HG03521 (cell line): ENCODE results near the gene ALKBH4.
A peak's percentile ranks its signal among the peaks of the same experiment; 100 is the strongest.
"Not testable (repeated sequence)": the region's sequence is repeated elsewhere in the genome, so short reads cannot be mapped to it uniquely, and the experiment has no call there.

Experiments
- ATAC-seq: cut with Tn5 transposase; IDR thresholded peaks from one replicate; pipeline ENCODE4 v1.9.1; 2021; ENCODE audit warnings: mild to moderate bottlenecking, moderate library complexity; ENCODE audit not compliant: unreplicated experiment

ALKBH4 gene

DNA sequence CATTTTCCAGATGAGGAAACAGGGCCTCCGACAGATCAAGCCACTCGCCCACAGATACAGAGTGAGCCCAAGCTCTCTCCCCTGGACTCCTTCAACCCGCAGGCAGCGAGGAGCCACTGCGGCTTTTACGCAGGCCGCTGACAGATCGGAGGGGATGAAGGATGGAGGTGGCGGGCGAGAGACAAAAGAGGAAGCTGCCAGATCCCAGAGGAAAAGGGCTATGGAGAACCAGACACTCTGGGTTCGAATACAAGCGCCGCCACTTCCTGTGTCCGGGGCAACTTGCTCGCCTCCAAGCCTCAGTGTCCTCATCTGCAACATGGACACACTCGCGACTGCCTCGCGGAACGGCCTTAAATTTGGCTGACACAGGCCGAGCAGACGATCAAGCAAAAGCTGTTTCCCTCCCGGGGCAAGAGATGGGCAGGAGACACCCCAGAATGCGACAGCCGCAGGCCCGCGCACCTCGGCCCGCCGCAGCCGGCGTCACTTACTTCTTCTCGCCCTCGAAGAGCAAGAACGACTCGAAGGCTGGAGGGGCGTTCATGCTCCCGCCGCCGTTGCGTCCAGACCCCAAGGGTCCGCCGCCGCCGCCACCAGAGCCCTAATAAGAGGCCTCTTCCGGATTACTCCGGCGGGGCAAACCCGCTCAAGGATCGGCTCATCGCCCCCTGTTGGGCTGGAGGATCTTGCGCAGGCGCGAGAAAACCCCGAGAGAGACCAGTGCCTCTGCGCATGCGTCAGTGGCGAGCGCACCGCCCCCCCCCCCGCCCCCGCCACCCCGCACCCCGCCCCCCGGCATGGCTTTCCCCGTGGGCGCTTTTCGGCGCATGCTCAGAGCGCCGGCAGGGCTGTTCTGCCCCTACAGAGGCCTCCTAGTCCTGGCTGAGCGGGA lies 13.9 kb upstream of the ALKBH4 start, which contains the start of gene POLR2J:
POLR2J (minus strand) TSS at position 609 of the 895 bp plus-strand sequence; CDS start at position 547, 62 bp downstream.
- peak; percentile 90 for ATAC-seq

DNA sequence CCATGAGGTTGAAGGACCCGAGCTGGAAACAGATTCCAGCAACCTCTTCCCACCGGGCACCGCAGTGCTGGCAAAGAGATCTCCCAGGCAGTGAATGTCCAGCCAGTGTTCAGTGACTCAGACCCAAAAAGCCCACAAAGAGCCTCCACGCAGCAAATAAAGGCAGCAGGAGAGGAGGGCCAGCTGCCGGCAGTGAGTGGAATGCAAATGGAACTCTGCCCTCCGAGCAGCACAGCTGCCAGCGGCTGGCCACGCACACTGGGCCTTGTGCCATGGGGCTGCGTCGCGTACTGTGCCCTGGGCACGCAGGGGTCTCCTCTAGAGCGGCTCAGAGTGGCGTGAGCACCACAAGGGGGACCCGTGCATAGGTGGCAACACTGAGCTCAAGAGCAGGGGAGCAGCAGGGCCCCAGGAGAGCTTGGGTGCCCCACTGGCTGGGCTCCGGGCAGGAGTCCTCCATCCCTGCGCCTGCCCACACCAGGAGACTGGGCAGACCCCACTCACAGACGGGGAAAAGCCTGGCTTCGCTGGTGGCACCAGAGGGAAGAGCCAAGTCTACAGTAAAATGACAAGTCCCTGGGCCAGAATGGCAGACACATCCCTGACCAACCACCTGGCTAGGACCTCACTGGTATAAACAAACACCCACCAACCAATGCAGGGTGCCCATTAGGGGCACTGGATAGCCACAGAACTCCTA lies 10.2 kb upstream of the ALKBH4 start:
- not testable (repeated sequence) for ATAC-seq

DNA sequence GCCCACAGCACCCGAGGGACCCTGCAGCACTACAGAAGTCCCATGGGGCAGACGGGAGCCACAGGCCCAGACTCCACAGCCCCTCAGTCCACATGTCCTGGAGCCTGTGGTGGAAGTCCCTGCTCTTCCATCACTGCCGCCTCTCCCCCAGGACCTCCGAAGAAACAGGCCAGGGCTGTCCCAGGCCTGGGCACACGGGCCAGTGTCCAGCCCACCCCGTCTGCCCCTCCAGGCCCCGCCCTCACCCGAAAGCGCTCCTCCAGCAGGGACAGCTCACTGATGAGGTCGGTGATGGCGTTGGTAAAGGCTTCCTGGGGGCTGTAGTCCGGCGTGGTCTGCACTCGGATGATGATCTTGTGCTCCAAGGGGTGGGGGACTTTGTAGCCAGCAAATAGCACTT lies 9.5 kb upstream of the ALKBH4 start:
- ATAC-seq: not testable (repeated sequence)

DNA sequence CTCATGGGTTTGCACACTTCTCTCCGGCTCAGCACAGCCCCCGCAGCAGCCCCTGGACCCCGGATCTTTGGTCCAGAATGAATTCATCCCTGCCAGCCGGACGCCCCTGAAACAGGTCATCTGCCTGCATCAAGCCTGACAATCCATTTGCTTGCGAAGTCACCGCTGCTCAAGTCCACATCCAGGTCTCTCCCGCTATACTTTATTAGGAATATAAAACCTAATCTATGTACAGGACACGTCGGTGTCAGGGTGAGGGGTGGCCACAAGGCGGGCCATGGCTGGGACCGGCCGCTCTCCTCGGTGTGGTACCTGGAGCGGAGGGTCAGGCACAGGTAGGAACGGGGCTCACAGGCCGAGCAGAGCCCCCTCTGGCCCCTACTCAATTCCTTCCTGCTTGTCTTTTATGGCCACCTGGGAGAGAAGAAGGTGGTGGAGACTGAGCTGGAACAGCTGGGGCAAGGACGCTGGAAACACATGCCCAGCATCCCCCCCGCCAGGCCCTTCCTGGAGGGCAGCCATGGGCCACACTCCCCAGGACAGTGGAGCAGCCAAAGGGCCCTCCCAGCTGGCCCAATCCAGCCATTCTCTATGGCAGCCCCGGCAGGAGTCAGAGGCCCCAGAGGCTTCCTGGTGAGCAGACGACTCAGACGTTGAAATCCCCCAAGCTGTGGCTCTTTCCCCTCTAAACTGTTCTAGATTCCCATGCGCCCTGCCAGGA lies 8.8 kb upstream of the ALKBH4 start:
- no peak for ATAC-seq

DNA sequence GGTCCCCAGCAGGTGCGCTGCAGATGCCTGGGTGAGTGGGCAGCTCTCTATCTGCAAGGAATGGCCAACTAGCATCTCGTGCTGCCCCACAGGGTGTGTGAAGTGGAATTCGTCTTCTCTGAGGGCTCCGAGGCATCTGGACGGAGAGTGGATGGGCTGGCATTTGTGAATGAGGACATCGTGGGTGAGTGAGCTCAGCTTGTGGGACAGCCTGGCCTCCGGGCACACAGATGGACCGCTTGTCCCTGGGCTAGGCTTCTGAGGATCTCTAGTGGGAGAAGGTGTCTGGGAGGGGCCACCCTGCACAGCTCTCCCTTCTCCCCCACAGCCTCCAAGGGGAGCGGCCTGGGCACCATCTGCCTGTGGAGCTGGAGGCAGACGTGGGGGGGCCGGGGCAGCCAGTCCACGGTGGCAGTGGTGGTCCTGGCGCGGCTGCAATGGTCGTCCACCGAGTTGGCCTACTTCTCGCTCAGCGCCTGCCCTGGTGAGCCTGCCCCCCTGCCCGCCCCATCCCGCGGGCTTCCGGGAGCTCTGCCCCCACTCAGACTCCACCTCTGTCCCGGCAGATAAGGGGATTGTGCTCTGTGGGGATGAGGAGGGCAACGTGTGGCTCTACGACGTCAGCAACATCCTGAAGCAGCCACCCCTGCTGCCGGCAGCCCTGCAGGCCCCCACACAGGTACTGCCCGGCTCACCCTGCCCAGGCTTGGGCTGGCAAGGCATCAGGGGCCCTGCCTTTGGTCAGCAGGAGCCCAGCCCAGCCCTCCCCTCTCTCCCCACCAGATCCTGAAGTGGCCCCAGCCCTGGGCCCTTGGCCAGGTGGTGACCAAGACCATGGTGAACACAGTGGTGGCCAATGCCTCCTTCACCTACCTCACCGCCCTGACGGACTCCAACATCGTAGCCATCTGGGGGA lies 7.7 kb upstream of the ALKBH4 start:
- ATAC-seq: no peak

DNA sequence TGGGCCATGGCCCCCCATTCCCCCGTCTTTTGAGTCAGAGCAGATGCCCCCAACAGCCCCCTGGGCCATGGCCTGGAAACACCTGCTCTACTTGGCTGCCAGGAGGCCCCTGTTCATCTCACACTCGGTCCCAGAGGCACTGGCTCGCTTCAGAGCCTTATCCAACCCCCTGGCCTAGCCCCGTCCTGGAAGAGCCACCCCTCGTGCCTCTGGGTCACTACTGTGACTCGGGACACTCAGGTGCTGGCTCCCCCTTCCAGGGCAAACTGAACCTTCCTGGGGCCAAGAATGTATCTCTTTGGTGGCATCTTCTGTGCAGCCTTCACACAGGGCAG lies 7.1 kb upstream of the ALKBH4 start:
- ATAC-seq: no peak

DNA sequence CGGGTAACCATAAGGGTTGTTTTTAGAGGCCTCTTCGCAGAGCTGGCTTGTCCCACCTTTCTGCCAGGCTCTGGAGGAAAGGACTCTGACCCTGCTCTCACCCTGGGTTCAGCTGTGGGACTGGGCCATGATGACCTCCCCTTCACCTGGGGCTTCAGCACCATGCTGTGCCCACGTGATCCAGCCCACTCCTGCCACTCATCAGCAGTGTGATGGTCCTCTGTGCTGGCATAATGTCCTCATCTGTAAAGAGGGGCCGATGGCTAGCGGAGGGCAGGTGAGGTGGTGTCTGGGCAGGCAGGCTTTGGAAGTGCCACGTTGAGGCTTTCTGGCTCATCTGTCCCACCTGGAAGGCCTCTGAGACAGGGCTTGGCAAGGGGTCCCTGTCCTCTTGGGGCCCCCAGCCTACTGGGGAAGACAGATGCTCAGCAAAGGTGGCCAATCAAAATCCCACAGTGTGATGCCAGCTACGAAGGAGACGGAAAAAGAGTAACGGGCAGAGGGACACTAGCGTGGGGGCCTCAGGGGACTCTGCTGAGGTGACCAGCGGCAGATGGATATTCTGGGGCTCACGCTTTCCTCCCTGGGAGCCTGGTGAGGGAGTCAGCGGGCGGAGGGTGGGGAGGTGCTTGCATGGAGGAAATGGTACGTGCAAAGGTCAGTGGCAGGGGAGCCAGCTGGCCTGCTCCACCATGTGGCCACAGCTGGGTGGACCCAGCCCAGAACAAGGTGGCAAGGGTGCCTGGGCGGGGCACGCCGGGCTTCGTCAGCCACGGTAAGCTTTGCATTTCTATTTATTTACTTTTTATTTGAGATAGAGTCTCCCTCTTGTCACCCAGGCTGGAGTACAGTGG lies 5.5 kb upstream of the ALKBH4 start:
- no peak for ATAC-seq

DNA sequence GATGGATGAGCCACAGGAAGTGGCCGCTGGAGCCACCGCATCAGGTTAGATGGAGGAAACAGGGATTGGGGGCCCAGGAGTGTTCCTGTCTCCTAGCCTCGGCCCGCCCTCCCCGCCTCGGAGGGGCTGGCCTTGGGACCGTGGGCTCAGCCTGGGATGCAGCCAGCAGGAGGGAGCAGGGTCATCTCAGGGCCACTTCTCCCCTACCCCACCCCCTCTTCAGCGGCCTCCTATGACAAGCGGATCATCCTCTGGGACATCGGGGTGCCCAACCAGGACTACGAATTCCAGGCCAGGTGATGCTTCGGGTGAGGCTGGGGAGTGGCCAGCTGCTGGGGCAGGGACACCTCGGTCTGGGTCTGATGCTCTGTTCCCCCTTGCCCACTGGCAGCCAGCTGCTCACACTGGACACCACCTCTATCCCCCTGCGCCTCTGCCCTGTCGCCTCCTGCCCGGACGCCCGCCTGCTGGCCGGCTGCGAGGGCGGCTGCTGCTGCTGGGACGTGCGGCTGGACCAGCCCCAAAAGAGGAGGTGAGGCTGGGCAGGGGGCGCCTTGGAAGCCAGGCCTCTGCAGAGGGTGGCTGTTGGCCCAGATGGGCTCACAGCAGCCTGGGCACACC lies 4.8 kb upstream of the ALKBH4 start:
- ATAC-seq: no peak

DNA sequence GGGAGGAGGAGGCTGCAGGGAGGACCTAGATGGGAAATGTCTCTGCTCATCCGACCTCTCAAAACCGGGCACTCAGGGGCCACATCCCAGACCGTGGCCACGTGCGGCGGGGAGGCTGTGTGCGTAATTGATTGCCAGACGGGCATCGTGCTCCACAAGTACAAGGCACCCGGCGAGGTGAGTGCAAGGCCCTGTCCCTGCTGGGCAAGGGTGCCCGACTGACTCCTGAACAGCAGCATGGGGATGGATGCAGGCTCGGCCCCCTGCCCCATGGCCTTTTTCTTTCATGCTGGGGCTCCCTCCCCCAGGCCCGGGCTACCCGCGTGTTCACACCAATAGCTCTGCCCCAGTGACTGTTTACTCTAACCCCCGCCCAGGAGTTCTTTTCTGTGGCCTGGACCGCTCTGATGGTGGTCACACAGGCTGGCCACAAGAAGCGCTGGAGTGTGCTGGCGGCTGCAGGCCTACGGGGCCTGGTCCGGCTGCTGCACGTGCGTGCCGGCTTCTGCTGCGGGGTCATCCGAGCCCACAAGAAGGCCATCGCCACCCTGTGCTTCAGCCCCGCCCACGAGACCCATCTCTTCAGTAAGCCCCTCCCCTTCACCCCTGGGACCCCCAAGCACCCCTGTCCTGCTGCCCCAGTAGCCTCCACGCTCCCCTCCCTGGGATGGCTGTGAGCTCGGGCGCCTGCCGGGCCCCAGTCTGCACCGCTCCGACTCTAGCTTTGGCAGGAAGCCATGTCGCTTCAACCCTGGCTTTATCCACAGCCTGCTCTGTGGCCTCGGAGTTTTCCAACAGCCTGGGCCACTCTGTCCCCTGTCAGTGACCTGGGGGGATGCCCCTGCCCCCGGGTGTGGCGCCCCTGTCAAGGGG lies 4.1 kb upstream of the ALKBH4 start:
- ATAC-seq: no peak

DNA sequence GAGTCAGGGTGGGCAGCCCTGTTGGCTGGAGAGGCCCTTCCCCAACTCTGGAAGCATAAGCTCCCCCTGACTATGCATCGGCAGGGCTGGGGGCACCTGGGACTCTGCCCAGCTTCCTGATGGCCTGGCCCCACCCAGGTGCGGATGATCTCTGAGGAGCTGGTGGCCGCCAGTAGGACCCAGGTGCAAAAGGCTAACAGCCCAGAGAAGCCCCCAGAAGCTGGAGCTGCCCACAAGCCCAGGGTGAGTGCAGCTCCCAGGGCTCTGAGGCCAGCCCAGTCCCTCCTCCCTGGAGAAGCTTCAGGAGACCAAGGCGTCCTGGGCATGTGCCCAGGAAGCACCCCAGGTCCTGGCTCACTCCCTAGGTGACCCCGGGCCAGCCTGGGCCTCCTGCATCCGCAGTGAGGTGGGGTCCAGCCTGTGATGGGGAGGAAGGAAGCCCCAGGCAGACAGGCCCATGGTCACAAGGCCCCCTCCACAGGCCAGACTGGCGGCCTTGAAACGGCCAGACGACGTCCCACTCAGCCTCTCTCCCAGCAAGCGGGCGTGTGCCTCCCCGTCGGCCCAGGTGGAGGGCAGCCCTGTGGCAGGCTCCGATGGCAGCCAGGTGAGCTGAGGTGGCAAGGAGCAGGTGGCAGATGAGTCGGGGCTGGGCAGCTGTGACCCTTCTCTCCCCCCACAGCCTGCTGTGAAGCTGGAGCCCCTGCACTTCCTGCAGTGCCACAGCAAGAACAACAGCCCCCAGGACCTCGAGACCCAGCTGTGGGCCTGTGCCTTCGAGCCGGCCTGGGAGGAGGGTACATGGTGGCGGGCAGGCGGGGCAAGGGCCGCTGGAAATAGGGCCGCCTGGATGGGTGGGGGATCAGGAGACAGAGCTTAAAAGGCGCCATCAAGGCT lies 3.2 kb upstream of the ALKBH4 start:
- no peak for ATAC-seq

DNA sequence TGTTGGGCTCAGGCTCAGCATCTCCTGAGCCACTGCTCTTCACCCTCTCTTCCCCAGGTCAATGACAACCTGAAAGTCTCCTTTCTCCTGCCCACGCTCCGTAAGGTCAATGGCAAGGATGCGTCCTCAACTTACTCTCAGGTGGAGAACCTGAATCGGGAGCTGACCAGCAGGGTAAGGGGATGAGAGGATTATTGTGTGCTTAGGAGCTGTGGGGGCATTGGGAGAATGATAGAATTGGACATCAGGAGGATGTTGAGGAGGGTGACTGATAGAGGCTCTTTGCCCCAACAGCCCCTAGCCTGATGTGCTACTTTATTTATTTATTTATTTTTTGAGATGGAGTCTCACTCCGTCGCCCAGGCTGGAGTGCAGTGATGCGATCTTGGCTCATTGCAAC lies 1.4 kb upstream of the ALKBH4 start:
- no peak for ATAC-seq

DNA sequence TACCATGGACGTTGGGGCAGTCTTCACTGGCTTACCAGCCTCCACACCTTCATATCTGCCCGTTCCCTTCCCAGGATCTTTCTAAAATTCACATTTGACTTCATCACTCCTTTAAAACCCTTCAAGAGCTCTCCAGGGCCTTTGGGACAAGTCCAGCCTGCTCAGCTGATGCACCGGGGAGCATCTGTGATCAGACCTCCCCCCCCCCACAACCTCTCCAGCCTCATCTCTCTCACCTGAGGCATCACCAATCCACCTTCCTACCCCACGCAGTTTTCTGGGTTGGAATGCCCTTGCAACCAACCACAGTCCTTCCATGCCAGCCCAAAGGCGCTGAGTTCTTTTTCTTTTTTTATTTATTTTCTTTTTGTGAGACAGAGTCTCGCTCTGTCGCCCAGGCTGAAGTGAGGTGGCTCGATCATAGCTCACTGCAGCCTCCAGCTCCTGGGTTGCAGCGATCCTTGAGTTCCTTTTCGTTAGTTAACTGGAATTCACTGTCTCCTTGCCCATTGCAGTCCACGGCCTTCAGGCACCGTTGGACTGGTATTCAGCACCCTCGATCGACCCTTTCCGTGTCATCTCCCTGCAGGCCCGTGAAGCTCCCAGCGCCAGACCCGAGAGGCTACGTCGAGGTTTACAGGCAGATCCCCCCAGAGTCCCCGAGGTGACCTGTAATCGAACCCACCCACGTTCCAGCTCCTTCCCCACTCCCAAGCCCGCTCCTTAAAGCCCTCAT lies 654 bp downstream of the ALKBH4 start:
- no peak for ATAC-seq

DNA sequence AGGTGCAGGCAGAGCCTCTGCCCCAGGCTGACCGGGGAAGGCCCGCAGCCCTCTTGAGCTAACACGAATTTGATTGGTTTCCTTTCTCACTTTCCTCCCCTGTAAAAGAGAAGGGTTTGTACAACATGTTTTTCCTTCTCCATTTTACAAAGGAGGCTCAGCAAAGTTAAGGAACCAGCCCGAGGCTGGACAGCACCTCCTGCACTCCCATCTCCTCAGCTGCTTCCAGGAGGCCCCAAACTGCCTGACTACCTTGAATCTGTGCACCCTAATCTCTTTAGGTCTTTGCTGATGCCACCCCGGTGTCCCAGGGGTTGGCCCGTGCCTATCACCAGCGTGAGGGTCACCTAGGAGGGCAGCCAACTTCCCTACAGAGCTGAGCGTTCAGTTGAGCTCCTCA lies 4.2 kb downstream of the ALKBH4 start:
- ATAC-seq: no peak

DNA sequence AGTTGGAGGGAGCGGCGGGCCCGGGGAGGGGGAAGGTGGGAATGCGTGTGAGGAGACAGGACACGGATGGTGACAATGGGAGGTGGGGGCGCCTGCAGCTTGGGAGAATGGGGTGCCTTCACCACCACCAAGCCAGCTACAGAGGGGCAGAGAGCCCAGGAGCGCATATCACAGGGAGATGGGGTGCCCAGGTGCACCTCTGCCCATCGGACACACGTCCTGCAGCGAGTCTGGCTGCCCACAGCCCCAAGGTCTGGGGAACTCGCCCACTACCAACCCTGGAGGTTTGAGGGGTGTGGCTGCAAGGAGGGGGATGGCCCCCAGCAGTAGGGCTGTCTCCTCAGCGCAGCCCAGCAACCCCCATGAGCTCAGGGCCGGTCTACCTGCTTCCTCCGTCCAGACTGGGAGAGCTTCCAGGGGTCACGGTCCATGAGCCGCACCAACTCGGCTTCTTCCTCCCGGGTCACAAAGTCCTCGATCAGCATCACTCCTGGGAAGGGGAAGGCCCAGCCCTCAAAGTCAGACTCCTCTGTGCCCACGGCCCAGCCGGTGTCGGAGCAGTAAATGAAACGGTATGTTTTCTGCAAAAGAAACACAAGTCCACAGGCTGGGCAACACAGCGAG lies 5.3 kb downstream of the ALKBH4 start:
- ATAC-seq: no peak

DNA sequence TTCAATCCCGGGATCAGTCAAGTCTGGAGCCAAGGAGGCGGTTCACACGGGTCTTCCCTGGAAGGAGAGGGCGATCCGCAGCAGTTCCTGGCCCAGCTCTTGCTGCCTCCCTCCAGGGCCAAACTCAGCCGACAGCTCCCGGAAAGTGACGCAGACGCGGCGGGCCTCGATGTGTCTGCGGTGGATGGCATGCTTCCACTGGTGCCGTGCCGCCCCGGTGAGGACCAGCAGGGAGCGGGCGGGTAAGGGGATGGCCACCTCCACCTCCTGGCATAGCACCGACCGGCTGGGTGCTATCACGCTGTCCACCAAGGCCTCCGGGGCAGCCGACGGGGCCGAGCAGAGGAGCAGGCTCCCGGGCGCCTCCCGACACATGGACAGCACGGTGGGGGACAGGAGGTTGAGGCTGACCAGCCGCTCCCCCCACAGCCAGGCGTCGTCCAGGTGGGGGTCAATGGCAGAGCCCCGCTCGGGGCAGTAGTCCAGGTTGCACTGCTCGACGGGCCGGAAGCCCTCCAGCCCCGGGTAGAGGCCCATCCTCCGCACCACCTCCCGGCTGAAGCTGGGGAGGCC lies 7.2 kb downstream of the ALKBH4 start:
- no peak for ATAC-seq

DNA sequence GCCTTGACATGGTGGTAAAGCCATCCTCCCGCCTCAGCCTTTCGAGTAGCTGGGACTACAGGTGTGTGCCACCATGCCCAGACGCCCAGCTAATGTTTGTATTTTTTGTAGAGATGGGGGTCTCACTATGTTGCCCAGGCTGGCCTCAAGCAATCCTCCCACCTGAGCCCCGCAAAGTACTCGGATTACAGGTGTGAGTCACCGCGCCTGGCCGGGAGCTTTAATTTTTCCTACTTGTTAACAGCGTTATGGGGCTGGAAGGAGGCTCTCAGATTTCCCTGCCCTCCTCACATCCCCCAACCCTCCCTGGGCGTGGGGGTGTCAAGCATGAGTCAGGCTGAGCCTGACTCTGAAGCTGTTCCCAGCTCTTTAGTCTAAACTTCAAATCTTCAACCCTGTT lies 8.3 kb downstream of the ALKBH4 start:
- no peak for ATAC-seq
